K562 (cell line): ENCODE measurements around the gene PITPNM3. TPM values are rescaled to one million over a fixed set of nuclear protein-coding genes. Genes with fewer than 3 reads are reported as not detected.

Experiments
- ATAC-seq: fragments of 200-7000 bp; cut with Tn5 transposase; 3 replicates; pipeline ENCODE4 v1.9.1; 2020; ENCODE audit warnings: moderate library complexity
- BruUV-seq: library from RNA; stranded (reverse); fragments of 400-500 nt; replicated peaks from 2 replicates; lab custom pipeline; 2021; lab: Mats Ljungman, UMichigan
- CTCF ChIA-PET: fragments of 300-600 bp; formaldehyde crosslinking; extraction: SDS; loops from one replicate; lab custom pipeline; 2021; ENCODE audit warnings: low intra/inter-chr PET ratio; lab: Yijun Ruan, JAX
- POLR2A ChIA-PET: fragments of 300-600, 350-650 bp; sonication (Branson Sonifier 250); formaldehyde crosslinking; extraction: SDS; loops from one replicate; lab custom pipeline; 2021; ENCODE audit warnings: antibody characterized with exemption, inconsistent platforms; lab: Yijun Ruan, JAX
- DNase-seq, 4 experiments: peaks; one replicate each; pipeline versions ENCODE4 v3.0.0 to v3.0.0-alpha.2; 2011 to 2018; ENCODE audit warnings: low spot score in 3 of 4, mixed read lengths in 3 of 4; ENCODE audit errors: extremely low read depth in 1 of 4
- FAIRE-seq: peaks from 2 replicates; lab custom pipeline; 2011; peaks lifted over from hg19 to GRCh38; lab: Jason Lieb, UNC
- H2AFZ ChIP-seq: 2 replicates; pipeline ENCODE4 v1.6.0; 2011; ENCODE audit warnings: low read depth, low read length, control low read depth, inconsistent platforms
- H3K27ac ChIP-seq: fragments of 200-600 bp; 3 replicates; pipeline ENCODE4 v1.8.0; 2011; ENCODE audit warnings: low read depth, mild to moderate bottlenecking, control low read depth, inconsistent platforms, low read length, moderate library complexity, mixed read lengths; ENCODE audit errors: extremely low read depth
- H3K27me3 ChIP-seq, 2 experiments: fragments of 300-600 bp in 1 of 2; 2 replicates in 1 of 2; 3 replicates in 1 of 2; pipeline versions ENCODE4 v1.6.0 to v1.8.0; 2011; ENCODE audit warnings: inconsistent platforms in 2 of 2, low read length in 2 of 2, mild to moderate bottlenecking in 1 of 2, mixed read lengths in 1 of 2, moderate library complexity in 1 of 2; ENCODE audit not compliant: control insufficient read depth in 2 of 2, insufficient read depth in 2 of 2
- H3K36me3 ChIP-seq: fragments of 300-600 bp; 3 replicates; pipeline ENCODE4 v1.8.0; 2011; ENCODE audit warnings: mild to moderate bottlenecking, low read length, inconsistent platforms; ENCODE audit not compliant: control insufficient read depth, insufficient read depth
- H3K4me1 ChIP-seq, 2 experiments: fragments of 200-600 bp in 1 of 2; replicated peaks in 1 of 2; 2 replicates in 1 of 2; 3 replicates in 1 of 2; pipeline versions ENCODE4 v1.5.1 to v1.8.0; 2011; ENCODE audit warnings: inconsistent platforms in 2 of 2, low read length in 2 of 2, mild to moderate bottlenecking in 1 of 2, mixed read lengths in 1 of 2, moderate library complexity in 1 of 2; ENCODE audit not compliant: control insufficient read depth in 2 of 2, insufficient read depth in 2 of 2
- H3K4me2 ChIP-seq: 2 replicates; pipeline ENCODE4 v1.6.1; 2011; ENCODE audit warnings: low read length, control low read depth, inconsistent platforms, mixed read lengths; ENCODE audit not compliant: insufficient read depth
- H3K4me3 ChIP-seq: fragments of 200-600 bp; sonication (generic), shearing (Covaris generic); 2 replicates; pipeline ENCODE4 v1.5.1; 2016; ENCODE audit warnings: control low read depth, inconsistent platforms
- H3K79me2 ChIP-seq: fragments of 200-600 bp; 3 replicates; pipeline ENCODE4 v1.8.0; 2011; ENCODE audit warnings: low read length, inconsistent platforms; ENCODE audit not compliant: control insufficient read depth, insufficient read depth
- H3K9ac ChIP-seq, 2 experiments: 2 replicates each; pipeline versions ENCODE4 v1.6.0 to v1.6.1; 2011; ENCODE audit warnings: low read depth in 2 of 2, low read length in 2 of 2, control low read depth in 1 of 2, inconsistent platforms in 1 of 2, mild to moderate bottlenecking in 1 of 2, mixed read lengths in 1 of 2; ENCODE audit not compliant: insufficient read depth in 1 of 2
- H3K9me1 ChIP-seq: one replicate; pipeline ENCODE4 v1.6.0; 2011; ENCODE audit warnings: inconsistent platforms, mild to moderate bottlenecking, low read length, moderate library complexity; ENCODE audit not compliant: control insufficient read depth, insufficient read depth
- H3K9me3 ChIP-seq: replicated peaks from 2 replicates; pipeline ENCODE4 v1.5.1; 2011; ENCODE audit warnings: low read depth, low read length, inconsistent platforms; ENCODE audit not compliant: control insufficient read depth, insufficient read depth
- H4K20me1 ChIP-seq: replicated peaks from 2 replicates; pipeline ENCODE4 v1.6.1; 2011; ENCODE audit warnings: low read length, inconsistent platforms, mixed read lengths; ENCODE audit not compliant: control insufficient read depth, insufficient read depth
- CREM ChIP-seq: IDR thresholded peaks from 2 replicates; pipeline ENCODE4 v1.6.1; 2014; ENCODE audit warnings: antibody characterized with exemption, low read depth
- DACH1 ChIP-seq: fragments of 450-650 bp; IDR thresholded peaks from 2 replicates; pipeline ENCODE4 v1.6.1; 2018; ENCODE audit not compliant: partially characterized antibody
- DNMT1 ChIP-seq: fragments of 450-650 bp; IDR thresholded peaks from 2 replicates; pipeline ENCODE4 v1.6.1; 2016; ENCODE audit warnings: antibody characterized with exemption, mild to moderate bottlenecking
- ESRRA ChIP-seq: fragments of 450-650 bp; IDR thresholded peaks from 2 replicates; pipeline ENCODE4 v1.6.1; 2014; ENCODE audit warnings: low read depth, mild to moderate bottlenecking, moderate library complexity, borderline replicate concordance
- PCBP1 ChIP-seq: fragments of 200-400 bp; formaldehyde crosslinking; IDR thresholded peaks from 2 replicates; pipeline ENCODE4 v1.6.1; 2018; ENCODE audit warnings: mild to moderate bottlenecking, low read depth, low read length; ENCODE audit not compliant: poor library complexity, severe bottlenecking
- RFX5 ChIP-seq: IDR thresholded peaks from 2 replicates; pipeline ENCODE4 v1.6.1; 2011; ENCODE audit warnings: low read depth, mild to moderate bottlenecking, improper control_type of control experiment, low read length
- SFPQ ChIP-seq: fragments of 200-400 bp; formaldehyde crosslinking; IDR thresholded peaks from 2 replicates; pipeline ENCODE4 v1.6.1; 2017; ENCODE audit warnings: mild to moderate bottlenecking, low read depth, low read length, moderate library complexity
- SMAD2 ChIP-seq: fragments of 150-350 bp; IDR thresholded peaks from 2 replicates; pipeline ENCODE4 v1.6.1; 2014; ENCODE audit warnings: low read depth, mild to moderate bottlenecking, low read length
- ZBTB11 ChIP-seq, 3 experiments: fragments of 200-800 bp in 1 of 3; fragments of 250-450 bp in 1 of 3; fragments of 450-650 bp in 1 of 3; sonication (Bioruptor Pico) in 1 of 3; sonication (Bioruptor generic) in 1 of 3; formaldehyde crosslinking in 1 of 3; IDR thresholded peaks; 2 replicates each; pipeline versions ENCODE4 v1.6.1 to v1.8.0; 2016 to 2022; ENCODE audit warnings: mild to moderate bottlenecking in 2 of 3, missing genetic modification characterization in 2 of 3, missing compliant biosample characterization in 1 of 3, moderate library complexity in 1 of 3
- ZNF445 ChIP-seq: fragments of 250-450 bp; sonication (Bioruptor Pico); IDR thresholded peaks from 2 replicates; pipeline ENCODE4 v1.4.0; 2020; ENCODE audit warnings: low read depth, mild to moderate bottlenecking, moderate library complexity
- WGBS: fragments of 100-300 bp; shearing (Covaris generic); methylation state at CpG from one replicate; pipeline ENCODE4 v1.1.6; 2016; ENCODE audit warnings: low coverage, mixed read lengths; ENCODE audit not compliant: insufficient coverage; ENCODE audit errors: missing lambda C conversion rate; 5-methylcytosine and 5-hydroxymethylcytosine counted together
- in situ Hi-C: fragments of 300-500 bp; cut with MboI; formaldehyde crosslinking; loops from 4 replicates; pipeline ENCODE4 v1.15.0; 2018; ENCODE audit warnings: inconsistent platforms, mixed read lengths
- intact Hi-C: fragments of 100-400 bp; cut with micrococcal nuclease; formaldehyde crosslinking; loops from 2 replicates; pipeline ENCODE4 v1.14.2; 2022
- polyA plus RNA-seq, 8 experiments: library from polyadenylated mRNA; depleted of rRNA in 4 of 8; stranded (reverse) in 5 of 8; unstranded in 3 of 8; fragments of >200 nt; fragmentation: Nextera tagmentation in 2 of 8; fragmentation: Illumina TruSeq in 1 of 8; extraction: Ambion mirVana in 2 of 8; extraction: Trizol in 1 of 8; gene quantifications; 2 replicates each; pipeline versions ENCODE4 v1.2.1 to v1.2.3, GENCODE V29; 2011 to 2014; ENCODE audit warnings: inconsistent platforms in 1 of 8, missing spikeins in 1 of 8
- total RNA-seq, 7 experiments: library from RNA; depleted of rRNA in 6 of 7; stranded (reverse); fragments of >200 nt in 6 of 7; fragmentation: Illumina TruSeq in 2 of 7; extraction: Trizol in 2 of 7; gene quantifications; 2 replicates each; pipeline versions ENCODE4 v1.2.1 to v1.2.3, GENCODE V29; 2011 to 2021; ENCODE audit warnings: low replicate concordance in 1 of 7
- TF ChIP-seq, protein P1 (sequence below): sonication (generic); formaldehyde crosslinking; IDR thresholded peaks from 2 replicates; pipeline ENCODE4 v1.8.1; 2023; ENCODE audit warnings: missing genetic modification reagents, mild to moderate bottlenecking, borderline replicate concordance

Gene PITPNM3
- total and polyA plus RNA-seq, 9 of the 15 experiments (the other 6 are each of a cell fraction or from before 2014, with no cell fraction given) = 0.14 to 0.38 (median 0.22) TPM; not detected in 2

GRCh38 chr17:6589266-6589946 is 33.1 kb upstream of the PITPNM3 start:
- CTCF ChIA-PET = no interaction called here
- no peak for FAIRE-seq
- in situ Hi-C loops = no loop called here
- TF ChIP-seq, protein P1, sequence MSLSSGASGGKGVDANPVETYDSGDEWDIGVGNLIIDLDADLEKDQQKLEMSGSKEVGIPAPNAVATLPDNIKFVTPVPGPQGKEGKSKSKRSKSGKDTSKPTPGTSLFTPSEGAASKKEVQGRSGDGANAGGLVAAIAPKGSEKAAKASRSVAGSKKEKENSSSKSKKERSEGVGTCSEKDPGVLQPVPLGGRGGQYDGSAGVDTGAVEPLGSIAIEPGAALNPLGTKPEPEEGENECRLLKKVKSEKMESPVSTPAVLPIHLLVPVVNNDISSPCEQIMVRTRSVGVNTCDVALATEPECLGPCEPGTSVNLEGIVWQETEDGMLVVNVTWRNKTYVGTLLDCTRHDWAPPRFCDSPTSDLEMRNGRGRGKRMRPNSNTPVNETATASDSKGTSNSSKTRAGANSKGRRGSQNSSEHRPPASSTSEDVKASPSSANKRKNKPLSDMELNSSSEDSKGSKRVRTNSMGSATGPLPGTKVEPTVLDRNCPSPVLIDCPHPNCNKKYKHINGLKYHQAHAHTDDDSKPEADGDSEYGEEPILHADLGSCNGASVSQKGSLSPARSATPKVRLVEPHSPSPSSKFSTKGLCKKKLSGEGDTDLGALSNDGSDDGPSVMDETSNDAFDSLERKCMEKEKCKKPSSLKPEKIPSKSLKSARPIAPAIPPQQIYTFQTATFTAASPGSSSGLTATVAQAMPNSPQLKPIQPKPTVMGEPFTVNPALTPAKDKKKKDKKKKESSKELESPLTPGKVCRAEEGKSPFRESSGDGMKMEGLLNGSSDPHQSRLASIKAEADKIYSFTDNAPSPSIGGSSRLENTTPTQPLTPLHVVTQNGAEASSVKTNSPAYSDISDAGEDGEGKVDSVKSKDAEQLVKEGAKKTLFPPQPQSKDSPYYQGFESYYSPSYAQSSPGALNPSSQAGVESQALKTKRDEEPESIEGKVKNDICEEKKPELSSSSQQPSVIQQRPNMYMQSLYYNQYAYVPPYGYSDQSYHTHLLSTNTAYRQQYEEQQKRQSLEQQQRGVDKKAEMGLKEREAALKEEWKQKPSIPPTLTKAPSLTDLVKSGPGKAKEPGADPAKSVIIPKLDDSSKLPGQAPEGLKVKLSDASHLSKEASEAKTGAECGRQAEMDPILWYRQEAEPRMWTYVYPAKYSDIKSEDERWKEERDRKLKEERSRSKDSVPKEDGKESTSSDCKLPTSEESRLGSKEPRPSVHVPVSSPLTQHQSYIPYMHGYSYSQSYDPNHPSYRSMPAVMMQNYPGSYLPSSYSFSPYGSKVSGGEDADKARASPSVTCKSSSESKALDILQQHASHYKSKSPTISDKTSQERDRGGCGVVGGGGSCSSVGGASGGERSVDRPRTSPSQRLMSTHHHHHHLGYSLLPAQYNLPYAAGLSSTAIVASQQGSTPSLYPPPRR (CRISPR knock-in tag) = no peak
- TF ChIP-seq ZBTB11 (CRISPR knock-in tag; IDR thresholded peaks at IDR 0.05) (no peak), SFPQ (no peak), ZNF445 (CRISPR knock-in tag) (no peak), DACH1 (no peak), PCBP1 (no peak), ESRRA (no peak), RFX5 (no peak), DNMT1 (no peak), SMAD2 (no peak), CREM (no peak)

More at GRCh38 chr17:6589266-6589946, 33.1 kb upstream of the PITPNM3 start:
- DNase-seq (no peak), ATAC-seq (no peak)
- H3K27me3 ChIP-seq = no peaks in the 10 kb centered on the region
- H2AFZ ChIP-seq = no peak overlapping the region
- POLR2A ChIA-PET = no interaction called here
- no peak overlapping the region for H3K9ac ChIP-seq
- H3K4me2 ChIP-seq = no peak overlapping the region
- no TSS peak for BruUV-seq
- peaks cover 51% of the 10 kb centered on the region for H3K36me3 ChIP-seq
- no peaks in the 10 kb centered on the region for H3K4me1 ChIP-seq
- H4K20me1 ChIP-seq = no peaks in the 10 kb centered on the region
- no peaks in the 10 kb centered on the region for H3K9me1 ChIP-seq
- 85% methylated on average over 12 of the region's 15 CpGs for WGBS
- no peaks in the 10 kb centered on the region for H3K9me3 ChIP-seq
- no peak overlapping the region for H3K4me3 ChIP-seq
- no peaks in the 10 kb centered on the region for H3K79me2 ChIP-seq
- intact Hi-C loops = no loop called here
- H3K27ac ChIP-seq = no peak overlapping the region
